Right cardiac atrium (tissue), 5 donors: ENCODE data around the gene AREG. TPM values are rescaled to one million over a fixed set of nuclear protein-coding genes. Genes with fewer than 3 reads are reported as not detected.

Experiments
- ATAC-seq, 2 donors: fragments of 200-7000 bp; cut with Tn5 transposase; one replicate each; pipeline versions ENCODE4 v1.8.0 to v1.9.1; 2020; ENCODE audit warnings: moderate library complexity in 2 of 2, mild to moderate bottlenecking in 1 of 2
- DNase-seq, 3 donors: peaks; one replicate each; pipeline ENCODE4 v3.0.0-alpha.2; 2020
- H3K27ac ChIP-seq: one replicate; pipeline ENCODE4 v1.5.1; 2013; ENCODE audit warnings: mild to moderate bottlenecking, low read length, control low read depth, moderate library complexity
- H3K27me3 ChIP-seq: one replicate; pipeline ENCODE4 v1.6.1; 2013; ENCODE audit not compliant: control insufficient read depth, insufficient read depth
- H3K4me1 ChIP-seq: one replicate; pipeline ENCODE4 v1.6.1; 2013; ENCODE audit warnings: low read length; ENCODE audit not compliant: control insufficient read depth, insufficient read depth
- H3K4me3 ChIP-seq: one replicate; pipeline ENCODE4 v1.5.1; 2013; ENCODE audit warnings: low read length, control low read depth
- H3K9me3 ChIP-seq: one replicate; pipeline ENCODE4 v1.6.1; 2013; ENCODE audit warnings: low read length; ENCODE audit not compliant: control insufficient read depth
- WGBS: extraction: QIAGEN DNeasy Blood & Tissue Kit; methylation state at CpG from one replicate; pipeline ENCODE4 v1.1.7; 2013; 5-methylcytosine and 5-hydroxymethylcytosine counted together
- intact Hi-C, 4 donors: fragments of 100-400 bp; cut with DNase I; formaldehyde crosslinking; loops; one replicate each; pipeline versions ENCODE4 v1.11.0 to v1.14.0; 2022 to 2023
- polyA plus RNA-seq: library from polyadenylated mRNA; stranded (reverse); fragments of 200-250 nt; gene quantifications from one replicate; pipeline ENCODE4 v1.2.3, GENCODE V29; 2013
- total RNA-seq, 4 donors: library from RNA; stranded (reverse); fragmentation: NEBNext Ultra II Directional; extraction: Animal tissue kit (Norgen Biotek cat#: 25700); gene quantifications; one replicate each; pipeline ENCODE4 v1.2.1, GENCODE V29; 2021
- donor health status: healthy with polysubstance abuse.
- donor health status: DM: no; HTN: yes; CAD: no.
- donor health status: DM: no; HTN: no; CAD: no.
- donor health status: DM: no; HTN: yes; CAD: no; lungs with severe emphysema.
- donor health status: DM: yes; HTN: yes; CAD: no.

The AREG gene
- total and polyA plus RNA-seq, 5 donors: 2.7 to 11.3 (median 4.5) TPM

DNA sequence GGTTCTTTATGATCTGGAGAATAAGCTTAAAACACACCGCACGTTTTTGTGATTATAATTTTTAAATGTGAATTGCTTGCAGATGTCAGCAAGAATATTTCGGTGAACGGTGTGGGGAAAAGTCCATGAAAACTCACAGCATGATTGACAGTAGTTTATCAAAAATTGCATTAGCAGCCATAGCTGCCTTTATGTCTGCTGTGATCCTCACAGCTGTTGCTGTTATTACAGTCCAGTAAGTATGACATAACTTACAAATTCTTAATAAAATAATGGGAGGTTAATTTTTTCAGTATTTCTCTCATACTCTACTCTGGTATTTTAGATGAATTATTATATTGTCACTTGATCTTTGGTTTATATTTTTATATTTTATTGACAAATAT, 5.4 kb downstream of the AREG start:
- Histone ChIP-seq H3K27me3 (no peaks in the 10 kb centered on the region), H3K27ac (no peak overlapping the region), H3K4me1 (no peaks in the 10 kb centered on the region), H3K9me3 (no peaks in the 10 kb centered on the region), H3K4me3 (no peak overlapping the region)
- WGBS: 72% methylated on average over 4 of the region's 4 CpGs
- DNase-seq (no peak), ATAC-seq (no peak)
- intact Hi-C loops: no loop called here

DNA sequence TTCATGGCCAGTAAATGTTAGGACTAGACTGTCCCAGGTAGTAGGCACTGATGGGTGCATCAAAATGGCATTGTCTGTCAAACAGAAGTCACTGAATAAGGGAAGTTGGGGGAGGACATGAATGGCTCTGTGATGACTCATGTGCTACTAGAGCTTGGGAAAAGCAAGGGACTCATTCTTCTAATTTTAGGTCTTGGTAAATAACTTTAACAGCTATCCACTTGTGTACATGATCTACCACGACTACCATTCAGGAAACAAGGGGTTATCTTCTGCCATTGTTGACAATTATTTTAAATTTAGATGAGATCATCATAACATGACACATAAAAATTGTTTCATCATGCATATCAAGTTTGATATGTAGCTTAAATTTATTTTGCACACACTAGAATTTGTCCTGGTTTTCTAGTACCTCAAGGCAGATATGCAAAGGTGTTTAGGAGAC, 6.3 kb downstream of the AREG start:
- no peak overlapping the region for H3K4me3 ChIP-seq
- H3K27me3 ChIP-seq: no peaks in the 10 kb centered on the region
- WGBS: 17% methylated on average over 1 of the region's 1 CpG
- intact Hi-C loops: no loop called here
- no peaks in the 10 kb centered on the region for H3K4me1 ChIP-seq
- H3K9me3 ChIP-seq: no peaks in the 10 kb centered on the region
- peak in 1 of 2 donors; percentile 53 for ATAC-seq
- no peak for DNase-seq
- no peak overlapping the region for H3K27ac ChIP-seq

- Histone ChIP-seq H3K4me3 (no peak overlapping the region), H3K27ac (no peak overlapping the region), H3K4me1 (no peaks in the 10 kb centered on the region), H3K9me3 (no peaks in the 10 kb centered on the region), H3K27me3 (no peaks in the 10 kb centered on the region)
- intact Hi-C loops: no loop called here
- ATAC-seq (no peak), DNase-seq (no peak)
- 74% methylated on average over 5 of the region's 5 CpGs for WGBS
Measured at GRCh38 chr4:74453037-74453635, 8.2 kb downstream of the AREG start.

DNA sequence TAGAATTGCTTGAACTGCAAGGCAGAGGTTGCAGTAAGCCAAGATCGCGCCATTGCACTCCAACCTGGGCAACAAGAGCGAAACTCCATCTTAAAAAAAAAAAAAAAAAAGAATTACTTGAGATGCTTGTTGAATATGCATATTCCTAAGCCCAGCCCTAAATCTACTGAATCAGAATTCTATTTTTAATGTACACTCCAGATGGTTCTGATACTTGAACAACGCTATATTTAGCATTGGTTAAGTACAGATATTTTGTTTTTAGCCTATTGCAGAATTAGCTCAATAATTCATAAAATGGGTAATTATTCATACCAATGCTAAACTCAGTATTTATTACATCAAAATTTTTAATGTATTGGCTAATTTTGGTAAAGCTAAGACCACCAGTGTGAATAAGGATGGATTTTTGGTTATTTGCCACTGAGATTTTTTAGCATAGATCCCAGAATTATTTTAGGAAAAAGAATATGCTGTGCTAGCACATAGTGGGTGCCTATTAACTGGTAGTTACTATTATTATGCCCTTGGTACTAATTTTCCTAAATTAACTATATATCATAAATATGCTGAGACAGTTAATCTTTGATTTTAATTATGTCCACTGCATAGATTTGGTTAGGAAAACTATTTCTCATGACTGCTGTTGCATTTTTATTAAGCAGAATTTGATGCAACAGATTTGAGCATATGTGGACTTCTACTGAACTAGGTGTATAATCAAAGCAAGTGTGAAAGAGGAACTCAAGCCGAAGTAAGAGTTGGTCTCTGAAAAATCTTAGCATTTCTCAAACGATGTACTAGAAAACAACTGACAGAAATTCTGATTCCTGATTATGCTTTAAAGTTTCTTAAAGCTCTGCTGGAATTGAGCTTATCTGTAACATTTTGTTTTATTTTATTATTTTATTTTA, 9.2 kb downstream of the AREG start:
- Histone ChIP-seq H3K4me1 (no peaks in the 10 kb centered on the region), H3K4me3 (no peak overlapping the region), H3K27me3 (no peaks in the 10 kb centered on the region), H3K27ac (no peak overlapping the region), H3K9me3 (no peaks in the 10 kb centered on the region)
- no peak for ATAC-seq
- intact Hi-C loops: no loop called here
- WGBS: 92% methylated on average over 6 of the region's 6 CpGs
- DNase-seq: no peak

DNA sequence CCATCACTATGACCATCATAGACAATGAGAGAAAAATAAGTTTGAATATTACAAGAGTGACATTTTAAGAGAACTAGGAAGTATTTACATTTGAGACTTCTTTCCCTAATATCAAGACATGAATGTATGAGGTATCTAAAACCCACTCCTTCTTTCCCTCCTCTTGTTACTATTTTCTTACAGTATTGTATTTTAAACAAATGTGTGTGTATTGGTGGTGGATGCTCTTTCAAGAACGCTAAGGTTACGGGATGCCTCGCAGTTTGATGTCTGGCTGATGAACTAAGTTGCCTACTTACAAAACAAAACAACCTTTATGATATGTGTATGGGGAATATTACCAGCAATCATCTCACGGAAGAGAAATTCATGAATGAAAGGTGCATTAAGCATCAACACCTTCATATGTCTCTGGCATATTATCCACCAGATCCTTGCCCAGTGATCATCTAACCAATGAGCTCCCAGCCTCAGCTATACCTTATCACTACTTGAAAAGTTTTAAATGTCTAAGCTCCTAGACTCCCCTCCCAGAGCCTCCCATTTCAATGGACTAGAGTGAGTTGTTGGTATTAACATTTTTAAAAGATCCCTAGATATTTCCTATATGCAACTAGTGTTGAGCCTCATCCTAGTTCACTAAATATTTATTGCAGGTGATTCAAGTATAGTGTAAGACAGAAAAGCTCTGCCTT, 10.6 kb downstream of the AREG start:
- no peak for ATAC-seq
- Histone ChIP-seq H3K4me1 (no peaks in the 10 kb centered on the region), H3K27ac (no peak overlapping the region), H3K4me3 (no peak overlapping the region), H3K27me3 (no peaks in the 10 kb centered on the region), H3K9me3 (no peaks in the 10 kb centered on the region)
- intact Hi-C loops: no loop called here
- 93% methylated on average over 4 of the region's 4 CpGs for WGBS
- DNase-seq: no peak

DNA sequence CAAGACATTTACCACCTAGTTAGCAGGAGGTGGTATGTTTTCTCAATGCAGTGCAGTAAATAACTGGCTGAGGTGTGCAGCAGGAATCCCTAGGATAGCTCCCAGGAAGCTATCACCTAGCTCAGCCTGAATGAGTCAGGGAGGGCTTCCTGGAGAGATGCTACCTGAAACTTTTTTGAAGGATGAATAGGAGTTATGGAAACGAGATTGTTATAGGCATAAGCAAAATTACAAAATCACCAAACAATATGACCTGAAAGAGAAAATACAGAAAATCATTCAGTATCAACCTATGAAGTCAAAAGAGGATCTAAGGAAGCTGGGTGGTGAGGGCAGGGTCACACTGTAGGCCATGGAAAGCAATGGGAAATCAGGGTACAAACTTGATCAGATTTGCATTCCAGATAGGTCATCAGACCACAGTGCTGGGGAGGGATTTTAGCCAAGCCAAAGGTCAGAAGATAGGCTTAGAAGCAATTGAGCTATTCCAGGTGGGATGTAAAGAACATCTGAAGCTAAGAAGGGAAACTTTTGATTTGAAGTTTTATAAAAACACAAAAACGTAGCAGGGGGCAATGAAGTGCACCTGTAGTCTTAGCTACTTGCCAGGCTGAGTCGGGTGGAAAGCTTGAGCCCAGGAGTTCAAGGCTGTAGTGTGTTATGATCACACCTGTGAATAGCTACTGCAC, 11.3 kb downstream of the AREG start:
- 65% methylated on average over 3 of the region's 3 CpGs for WGBS
- no peak overlapping the region for H3K27ac ChIP-seq
- ATAC-seq: no peak

GRCh38 chr4:74456849-74457395, 12.0 kb downstream of the AREG start:
- no peak overlapping the region for H3K27ac ChIP-seq
- no peak for DNase-seq
- no peaks in the 10 kb centered on the region for H3K4me1 ChIP-seq
- intact Hi-C loops: no loop called here
- WGBS: 82% methylated on average over 5 of the region's 5 CpGs
- H3K27me3 ChIP-seq: no peaks in the 10 kb centered on the region
- H3K9me3 ChIP-seq: no peaks in the 10 kb centered on the region
- no peak overlapping the region for H3K4me3 ChIP-seq
- ATAC-seq: no peak

More for the DNA sequence above, 11.3 kb downstream of the AREG start:
- Histone ChIP-seq H3K9me3 (no peaks in the 10 kb centered on the region), H3K4me1 (no peaks in the 10 kb centered on the region), H3K27me3 (no peaks in the 10 kb centered on the region), H3K4me3 (no peak overlapping the region)
- intact Hi-C loops: no loop called here
- DNase-seq: no peak

DNA sequence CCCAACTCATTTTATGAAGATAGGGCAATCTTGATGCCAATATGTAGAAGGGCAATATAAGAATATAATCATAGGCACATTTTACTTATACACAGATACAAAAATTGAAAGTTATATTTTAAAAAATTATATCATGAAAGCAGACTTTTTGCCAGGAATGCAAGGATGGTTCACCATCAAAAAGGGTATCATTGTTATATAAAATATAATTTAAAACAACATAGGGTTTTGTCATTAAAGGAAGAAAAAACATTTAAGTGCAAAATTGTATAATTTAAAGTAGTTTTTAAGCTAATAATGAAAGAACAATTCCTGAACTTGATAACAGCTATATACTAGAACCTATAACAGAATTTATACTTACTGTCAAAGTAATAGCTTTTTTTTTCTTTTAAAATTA, 15.9 kb downstream of the AREG start:
- H3K4me1 ChIP-seq: no peaks in the 10 kb centered on the region
- H3K27me3 ChIP-seq: no peaks in the 10 kb centered on the region
- intact Hi-C loops: no loop called here
- no peak overlapping the region for H3K4me3 ChIP-seq
- no peak for ATAC-seq
- no peak for DNase-seq
- no peaks in the 10 kb centered on the region for H3K9me3 ChIP-seq
- H3K27ac ChIP-seq: no peak overlapping the region

- no peaks in the 10 kb centered on the region for H3K9me3 ChIP-seq
- intact Hi-C loops: no loop called here
- 88% methylated on average over 1 of the region's 1 CpG for WGBS
- ATAC-seq: no peak
- H3K27me3 ChIP-seq: no peaks in the 10 kb centered on the region
- no peak overlapping the region for H3K4me3 ChIP-seq
- no peak for DNase-seq
- H3K27ac ChIP-seq: no peak overlapping the region
- H3K4me1 ChIP-seq: no peaks in the 10 kb centered on the region
Measured at GRCh38 chr4:74463123-74463522, 18.2 kb downstream of the AREG start.

DNA sequence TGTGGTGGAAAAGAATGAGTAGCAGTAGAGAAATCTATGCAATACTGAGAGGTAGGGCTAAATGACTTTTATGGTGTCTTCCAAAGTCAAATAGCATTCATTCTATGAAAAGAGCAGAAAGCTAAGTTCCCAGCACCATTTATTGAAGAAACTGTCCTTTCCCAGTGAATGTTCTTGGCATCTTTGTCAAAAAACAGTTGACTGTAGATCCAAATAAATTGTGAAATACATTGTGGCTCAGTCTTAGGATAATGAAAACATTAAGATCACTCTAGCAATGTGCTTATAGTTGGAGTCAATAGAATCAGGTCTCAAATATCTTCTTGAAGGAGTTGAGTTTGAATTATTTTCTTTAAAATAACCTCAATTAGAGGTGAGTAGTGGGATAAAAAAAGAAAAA, 19.4 kb downstream of the AREG start:
- Histone ChIP-seq H3K27me3 (no peaks in the 10 kb centered on the region), H3K27ac (no peak overlapping the region), H3K4me1 (no peaks in the 10 kb centered on the region), H3K4me3 (no peak overlapping the region), H3K9me3 (no peaks in the 10 kb centered on the region)
- no peak for ATAC-seq
- intact Hi-C loops: no loop called here
- no peak for DNase-seq
